Suprapubic skin (tissue), 4 donors: ENCODE measurements around the gene CD19. TPM values are rescaled to one million over a fixed set of nuclear protein-coding genes. Genes with fewer than 3 reads are reported as not detected.

ENCODE experiments used
- DNase-seq, 2 donors: peaks; one replicate each; pipeline ENCODE4 v3.0.0-alpha.2; 2019; ENCODE audit warnings: low spot score in 2 of 2
- H3K27ac ChIP-seq: fragments of 200-600 bp; sonication (generic); one replicate; pipeline ENCODE4 v1.5.1; 2019
- H3K27me3 ChIP-seq: fragments of 200-600 bp; sonication (generic); one replicate; pipeline ENCODE4 v1.5.1; 2019
- H3K36me3 ChIP-seq: fragments of 200-600 bp; sonication (generic); one replicate; pipeline ENCODE4 v1.5.1; 2019
- H3K4me1 ChIP-seq: fragments of 200-600 bp; sonication (generic); one replicate; pipeline ENCODE4 v1.5.1; 2019
- H3K4me3 ChIP-seq: fragments of 200-600 bp; sonication (generic); one replicate; pipeline ENCODE4 v1.5.1; 2019; ENCODE audit warnings: mild to moderate bottlenecking
- H3K9me3 ChIP-seq: fragments of 200-600 bp; sonication (generic); one replicate; pipeline ENCODE4 v1.5.1; 2019
- EP300 ChIP-seq: sonication (generic); formaldehyde crosslinking; IDR thresholded peaks from one replicate; pipeline ENCODE4 v1.6.1; 2017; ENCODE audit warnings: antibody characterized with exemption
- POLR2A ChIP-seq, 2 donors: fragments of 450-650 bp; IDR thresholded peaks; one replicate each; pipeline ENCODE4 v1.6.1; 2017; ENCODE audit warnings: antibody characterized with exemption in 2 of 2, mild to moderate bottlenecking in 2 of 2, moderate library complexity in 2 of 2
- POLR2AphosphoS5 ChIP-seq, 3 donors: sonication (generic); formaldehyde crosslinking; IDR thresholded peaks; one replicate each; pipeline ENCODE4 v1.6.1; 2017; ENCODE audit warnings: antibody characterized with exemption in 3 of 3
- WGBS: methylation state at CpG from one replicate; pipeline ENCODE4 v1.1.5; 2018; 5-methylcytosine and 5-hydroxymethylcytosine counted together
- total RNA-seq, 4 donors: library from RNA; depleted of rRNA; stranded (reverse); fragments of >200 nt; gene quantifications; one replicate each; pipeline ENCODE4 v1.1.0, GENCODE V29; 2016
- TF ChIP-seq, protein P1 (sequence below), 2 donors: fragments of 200-600 bp in 1 of 2; fragments of 450-650 bp in 1 of 2; sonication (generic) in 1 of 2; IDR thresholded peaks; one replicate each; pipeline ENCODE4 v1.5.1; 2016 to 2019; ENCODE audit warnings: antibody characterized with exemption in 2 of 2, mild to moderate bottlenecking in 1 of 2, moderate library complexity in 1 of 2

The CD19 gene
- total RNA-seq, 4 donors from 2014 or later, result 0.47 to 2.0 TPM; not detected in 2

DNA sequence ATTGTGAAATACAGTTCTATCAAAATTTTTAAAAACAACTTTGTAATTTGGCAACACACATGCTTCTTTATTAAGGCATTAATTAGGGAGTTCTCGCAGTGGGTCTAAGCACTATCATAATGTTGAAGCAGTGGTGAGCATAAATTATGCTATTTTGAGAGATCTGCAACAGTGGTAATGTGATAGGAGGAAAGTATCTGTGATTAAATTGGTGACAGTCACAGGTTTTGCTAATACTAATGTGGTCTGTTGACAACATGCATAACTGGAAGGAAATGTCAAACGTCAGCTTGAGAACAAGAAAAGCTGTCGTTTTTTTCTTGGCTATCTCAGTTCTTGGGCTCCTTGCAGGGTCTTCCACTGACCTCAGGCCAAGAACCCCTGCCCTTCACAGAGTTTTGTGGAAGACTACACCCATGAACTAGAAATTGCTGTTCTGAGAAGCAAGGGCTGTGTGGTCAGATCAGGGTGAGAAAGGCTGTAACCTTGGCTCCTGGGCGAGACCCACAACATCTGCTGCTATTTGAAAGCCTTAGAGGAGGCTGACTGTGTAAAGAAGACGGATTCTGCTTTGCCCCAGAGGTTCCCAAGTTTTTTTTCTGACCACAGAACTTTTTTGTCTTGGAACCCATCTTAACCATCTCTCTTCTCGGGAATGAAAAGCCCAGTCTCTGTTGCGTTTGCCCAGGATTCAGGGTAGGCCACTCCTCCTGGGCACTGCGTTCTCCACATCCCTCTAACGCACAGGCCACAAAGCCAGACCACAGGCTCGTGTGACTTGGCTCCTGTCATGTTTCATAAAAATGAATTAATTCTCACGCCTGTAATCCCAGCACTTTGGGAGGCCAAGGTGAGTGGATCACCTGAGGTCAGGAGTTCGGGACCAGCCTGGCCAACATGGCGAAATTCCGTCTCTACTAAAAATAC lies 39.5 kb upstream of the CD19 start:
- Histone ChIP-seq H3K27ac (no peak overlapping the region), H3K27me3 (no peaks in the 10 kb centered on the region), H3K4me1 (no peaks in the 10 kb centered on the region), H3K4me3 (no peak overlapping the region), H3K9me3 (no peaks in the 10 kb centered on the region), H3K36me3 (no peaks in the 10 kb centered on the region)
- TF ChIP-seq EP300 (no peak), POLR2AphosphoS5 (IDR thresholded peaks at IDR 0.05) (no peak), POLR2A (IDR thresholded peaks at IDR 0.05) (no peak)
- TF ChIP-seq, protein P1, sequence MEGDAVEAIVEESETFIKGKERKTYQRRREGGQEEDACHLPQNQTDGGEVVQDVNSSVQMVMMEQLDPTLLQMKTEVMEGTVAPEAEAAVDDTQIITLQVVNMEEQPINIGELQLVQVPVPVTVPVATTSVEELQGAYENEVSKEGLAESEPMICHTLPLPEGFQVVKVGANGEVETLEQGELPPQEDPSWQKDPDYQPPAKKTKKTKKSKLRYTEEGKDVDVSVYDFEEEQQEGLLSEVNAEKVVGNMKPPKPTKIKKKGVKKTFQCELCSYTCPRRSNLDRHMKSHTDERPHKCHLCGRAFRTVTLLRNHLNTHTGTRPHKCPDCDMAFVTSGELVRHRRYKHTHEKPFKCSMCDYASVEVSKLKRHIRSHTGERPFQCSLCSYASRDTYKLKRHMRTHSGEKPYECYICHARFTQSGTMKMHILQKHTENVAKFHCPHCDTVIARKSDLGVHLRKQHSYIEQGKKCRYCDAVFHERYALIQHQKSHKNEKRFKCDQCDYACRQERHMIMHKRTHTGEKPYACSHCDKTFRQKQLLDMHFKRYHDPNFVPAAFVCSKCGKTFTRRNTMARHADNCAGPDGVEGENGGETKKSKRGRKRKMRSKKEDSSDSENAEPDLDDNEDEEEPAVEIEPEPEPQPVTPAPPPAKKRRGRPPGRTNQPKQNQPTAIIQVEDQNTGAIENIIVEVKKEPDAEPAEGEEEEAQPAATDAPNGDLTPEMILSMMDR (IDR thresholded peaks at IDR 0.05), result no peak
- 72% methylated on average over 14 of the region's 14 CpGs for WGBS
- no peak for DNase-seq

DNA sequence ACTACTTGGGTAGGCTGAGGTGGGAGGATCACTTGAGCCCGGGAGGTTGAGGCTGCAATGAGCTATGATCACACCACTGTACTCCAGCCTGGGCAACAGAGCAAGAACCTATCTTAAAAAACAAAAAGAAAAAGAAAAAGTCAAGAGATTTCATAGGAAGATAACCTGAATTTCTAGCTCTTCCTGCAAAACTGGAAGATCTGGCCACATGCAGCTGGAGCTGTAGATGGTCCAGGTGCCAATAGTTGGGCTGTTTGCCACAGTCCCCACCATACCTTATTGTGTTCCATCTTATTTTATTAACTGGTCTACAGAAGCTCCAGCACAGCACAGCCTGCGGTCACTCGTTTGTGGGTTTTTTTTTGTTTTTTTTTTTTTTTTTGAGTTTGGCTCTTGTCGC lies 38.5 kb upstream of the CD19 start:
- Histone ChIP-seq H3K9me3 (no peaks in the 10 kb centered on the region), H3K4me1 (no peaks in the 10 kb centered on the region), H3K4me3 (no peak overlapping the region), H3K36me3 (no peaks in the 10 kb centered on the region), H3K27ac (no peak overlapping the region), H3K27me3 (no peaks in the 10 kb centered on the region)
- TF ChIP-seq, protein P1 (IDR thresholded peaks at IDR 0.05), result no peak
- no peak for TF ChIP-seq POLR2AphosphoS5 (IDR thresholded peaks at IDR 0.05)
- TF ChIP-seq POLR2A (IDR thresholded peaks at IDR 0.05), result no peak
- TF ChIP-seq EP300, result no peak
- 85% methylated on average over 4 of the region's 4 CpGs for WGBS
- no peak for DNase-seq

DNA sequence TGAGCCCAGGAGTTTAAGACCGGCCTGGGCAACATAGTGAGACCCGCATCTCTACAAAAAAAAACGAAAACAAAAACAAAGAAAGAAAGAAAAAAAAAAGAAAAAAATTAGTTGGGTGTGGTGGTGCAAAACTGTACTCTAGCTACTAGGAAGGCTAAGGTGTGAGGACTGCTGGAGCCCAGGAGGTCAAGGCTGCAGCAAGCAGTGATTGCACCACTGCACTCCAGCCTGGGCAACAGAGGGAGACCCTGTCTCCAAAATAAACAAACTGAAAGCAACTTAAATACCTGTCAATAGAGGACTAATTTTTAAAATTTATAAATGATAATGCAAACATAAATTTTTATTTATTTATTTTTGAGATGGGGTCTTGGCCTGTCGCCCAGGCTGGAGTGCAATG lies 36.2 kb upstream of the CD19 start:
- Histone ChIP-seq H3K27ac (no peak overlapping the region), H3K4me1 (no peaks in the 10 kb centered on the region), H3K4me3 (no peak overlapping the region), H3K27me3 (no peaks in the 10 kb centered on the region), H3K36me3 (no peaks in the 10 kb centered on the region), H3K9me3 (no peaks in the 10 kb centered on the region)
- WGBS, result 83% methylated on average over 4 of the region's 4 CpGs
- TF ChIP-seq, protein P1 (IDR thresholded peaks at IDR 0.05), result no peak
- TF ChIP-seq POLR2AphosphoS5 (IDR thresholded peaks at IDR 0.05) (no peak), POLR2A (IDR thresholded peaks at IDR 0.05) (no peak), EP300 (no peak)
- DNase-seq, result no peak

DNA sequence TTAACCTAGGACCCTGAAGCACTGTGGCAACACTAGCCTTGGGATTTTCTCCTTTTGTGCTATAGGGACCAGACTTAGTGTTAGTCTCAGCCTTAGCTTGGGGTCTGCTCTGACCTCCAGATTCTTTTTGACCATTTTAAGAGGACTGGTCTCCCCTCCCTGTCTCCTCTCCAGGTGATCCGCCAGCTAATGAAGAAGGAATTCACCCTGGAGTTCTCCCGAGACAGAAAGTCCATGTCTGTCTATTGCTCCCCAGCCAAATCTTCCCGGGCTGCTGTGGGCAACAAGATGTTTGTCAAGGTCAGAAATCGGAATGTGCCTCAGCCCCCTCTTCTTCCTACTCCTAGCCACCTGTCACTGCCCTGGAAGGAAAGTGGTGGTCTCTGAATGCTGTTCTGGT lies 33.9 kb upstream of the CD19 start:
- TF ChIP-seq EP300 (no peak), POLR2AphosphoS5 (IDR thresholded peaks at IDR 0.05) (no peak), POLR2A (IDR thresholded peaks at IDR 0.05) (no peak)
- TF ChIP-seq, protein P1 (IDR thresholded peaks at IDR 0.05), result no peak
- Histone ChIP-seq H3K4me1 (no peaks in the 10 kb centered on the region), H3K36me3 (no peaks in the 10 kb centered on the region), H3K27me3 (no peaks in the 10 kb centered on the region), H3K4me3 (no peak overlapping the region), H3K27ac (no peak overlapping the region), H3K9me3 (no peaks in the 10 kb centered on the region)
- WGBS, result 81% methylated on average over 3 of the region's 4 CpGs
- DNase-seq, result no peak

DNA sequence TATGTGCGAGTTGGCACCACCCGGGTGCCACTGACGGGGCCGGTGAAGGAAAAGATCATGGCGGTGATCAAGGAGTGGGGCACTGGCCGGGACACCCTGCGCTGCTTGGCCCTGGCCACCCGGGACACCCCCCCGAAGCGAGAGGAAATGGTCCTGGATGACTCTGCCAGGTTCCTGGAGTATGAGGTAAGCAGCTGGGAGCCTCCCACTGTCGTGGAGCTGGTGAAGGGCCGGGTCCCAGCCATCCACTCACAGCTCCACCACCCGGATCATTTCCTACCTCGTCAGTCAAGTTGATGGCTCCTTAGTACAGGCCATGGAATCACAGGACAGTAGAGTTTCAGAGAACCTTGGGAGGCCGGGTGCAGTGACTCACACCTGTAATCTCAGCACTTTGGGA lies 33.5 kb upstream of the CD19 start:
- Histone ChIP-seq H3K27me3 (no peaks in the 10 kb centered on the region), H3K27ac (no peak overlapping the region), H3K4me1 (no peaks in the 10 kb centered on the region), H3K36me3 (peaks cover under 1% of the 10 kb centered on the region), H3K4me3 (no peak overlapping the region), H3K9me3 (no peaks in the 10 kb centered on the region)
- DNase-seq, result no peak
- WGBS, result 89% methylated on average over 12 of the region's 15 CpGs
- TF ChIP-seq, protein P1 (IDR thresholded peaks at IDR 0.05), result no peak
- TF ChIP-seq POLR2AphosphoS5 (IDR thresholded peaks at IDR 0.05) (no peak), EP300 (no peak), POLR2A (IDR thresholded peaks at IDR 0.05) (no peak)
